ENCODE measurements around the gene RNU5B-1.

RNU5B-1 gene

DNA sequence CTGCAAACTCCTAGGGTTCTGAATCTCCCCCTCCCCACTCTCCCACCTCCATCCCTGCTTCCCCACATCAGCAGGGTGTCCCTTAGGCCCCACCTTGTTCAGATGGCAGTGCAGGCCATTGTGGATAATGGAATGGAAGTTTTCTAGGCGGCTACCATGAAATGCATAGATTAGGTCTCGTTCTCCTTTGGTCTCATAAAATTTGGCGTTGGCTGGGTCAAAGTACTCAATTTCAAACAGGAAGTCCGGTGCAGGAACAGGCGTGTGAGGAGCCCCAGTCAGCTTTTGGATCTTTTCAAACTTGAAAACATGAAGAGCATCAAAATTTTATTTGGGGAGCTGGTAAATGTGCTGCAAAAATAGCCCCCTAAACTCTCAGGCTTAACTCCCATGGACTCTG, 38.0 kb upstream of the RNU5B-1 start (continued):
- TF ChIP-seq, protein P1, sequence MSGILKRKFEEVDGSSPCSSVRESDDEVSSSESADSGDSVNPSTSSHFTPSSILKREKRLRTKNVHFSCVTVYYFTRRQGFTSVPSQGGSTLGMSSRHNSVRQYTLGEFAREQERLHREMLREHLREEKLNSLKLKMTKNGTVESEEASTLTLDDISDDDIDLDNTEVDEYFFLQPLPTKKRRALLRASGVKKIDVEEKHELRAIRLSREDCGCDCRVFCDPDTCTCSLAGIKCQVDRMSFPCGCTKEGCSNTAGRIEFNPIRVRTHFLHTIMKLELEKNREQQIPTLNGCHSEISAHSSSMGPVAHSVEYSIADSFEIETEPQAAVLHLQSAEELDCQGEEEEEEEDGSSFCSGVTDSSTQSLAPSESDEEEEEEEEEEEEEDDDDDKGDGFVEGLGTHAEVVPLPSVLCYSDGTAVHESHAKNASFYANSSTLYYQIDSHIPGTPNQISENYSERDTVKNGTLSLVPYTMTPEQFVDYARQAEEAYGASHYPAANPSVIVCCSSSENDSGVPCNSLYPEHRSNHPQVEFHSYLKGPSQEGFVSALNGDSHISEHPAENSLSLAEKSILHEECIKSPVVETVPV (CRISPR knock-in tag; IDR thresholded peaks at IDR 0.05) = no peak
- TF ChIP-seq ZNF565 (CRISPR knock-in tag; conservative IDR thresholded peaks at IDR 0.05; ENCODE audit: low read depth) = no peak
- no peak for TF ChIP-seq ARNTL (CRISPR knock-in tag; IDR thresholded peaks at IDR 0.05; ENCODE audit: borderline replicate concordance, low read depth)
- no peak for TF ChIP-seq ZNF70 (CRISPR knock-in tag; IDR thresholded peaks at IDR 0.05)
- TF ChIP-seq PPARA (CRISPR knock-in tag; IDR thresholded peaks at IDR 0.05; ENCODE audit: borderline replicate concordance) = no peak
- no peak for TF ChIP-seq ZFP30 (CRISPR knock-in tag; IDR thresholded peaks at IDR 0.05)
- no peak for TF ChIP-seq TOX (CRISPR knock-in tag; IDR thresholded peaks at IDR 0.05; ENCODE audit: borderline replicate concordance)
- TF ChIP-seq ZC3H10 (CRISPR knock-in tag; IDR thresholded peaks at IDR 0.05) = no peak

GRCh38 chr15:65268411-65268810, 36.1 kb upstream of the RNU5B-1 start:
- no peak for TF ChIP-seq ARNTL (CRISPR knock-in tag; IDR thresholded peaks at IDR 0.05; ENCODE audit: borderline replicate concordance, low read depth)
- no peak for TF ChIP-seq OSR1 (CRISPR knock-in tag; IDR thresholded peaks at IDR 0.05)
- TF ChIP-seq, protein P1 (CRISPR knock-in tag; IDR thresholded peaks at IDR 0.05) = no peak
- TF ChIP-seq PPARA (CRISPR knock-in tag; IDR thresholded peaks at IDR 0.05; ENCODE audit: borderline replicate concordance) = no peak
- no peak for TF ChIP-seq ESRRG (CRISPR knock-in tag; IDR thresholded peaks at IDR 0.05)
- ATAC-seq = no peak

DNA sequence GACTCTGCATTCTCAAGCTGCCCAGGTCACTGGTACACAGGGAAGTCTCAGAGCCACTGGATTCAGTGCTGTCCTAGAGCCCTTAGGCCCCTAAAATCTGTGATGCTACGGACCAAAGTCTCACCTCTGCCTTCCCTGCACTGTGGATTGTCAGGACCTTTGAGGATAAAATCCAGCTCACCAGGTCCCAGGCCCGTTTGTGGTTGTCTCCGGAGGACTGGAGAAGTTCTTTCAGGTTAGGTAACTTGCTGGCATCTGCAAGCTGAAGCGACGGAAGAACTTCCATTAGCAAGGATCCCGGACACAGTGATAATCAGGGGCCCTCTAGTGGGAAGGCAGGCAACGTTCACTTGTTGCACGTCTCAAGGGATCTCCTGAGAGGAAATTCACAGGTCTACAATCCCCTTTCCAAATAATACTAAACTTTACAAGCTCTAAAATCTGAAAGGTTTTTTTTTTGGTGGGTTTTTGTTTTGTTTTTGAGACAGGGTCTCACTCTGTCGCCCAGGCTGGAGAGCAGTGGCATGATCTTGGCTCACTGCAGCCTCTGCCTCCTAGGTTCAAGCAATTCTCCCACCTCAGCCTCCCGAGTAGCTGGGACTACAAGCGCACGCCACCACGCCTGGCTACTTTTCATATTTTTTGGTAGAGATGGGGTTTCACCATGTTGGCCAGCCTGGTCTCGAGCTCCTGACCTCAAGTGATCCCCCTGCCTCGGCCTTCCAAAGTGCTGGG, 33.5 kb upstream of the RNU5B-1 start:
- peak; percentile 98 for ATAC-seq

GRCh38 chr15:65275104-65275727, 29.3 kb upstream of the RNU5B-1 start:
- no peak for ATAC-seq
- TF ChIP-seq, protein P1 (CRISPR knock-in tag; IDR thresholded peaks at IDR 0.05) = no peak
- TF ChIP-seq TSHZ2 (CRISPR knock-in tag; IDR thresholded peaks at IDR 0.05) (no peak), TOX (CRISPR knock-in tag; IDR thresholded peaks at IDR 0.05; ENCODE audit: borderline replicate concordance) (no peak), ZFP30 (CRISPR knock-in tag; IDR thresholded peaks at IDR 0.05) (no peak), OSR1 (CRISPR knock-in tag; IDR thresholded peaks at IDR 0.05) (no peak), BACH2 (CRISPR knock-in tag; IDR thresholded peaks at IDR 0.05; ENCODE audit: borderline replicate concordance) (no peak), TCF4 (CRISPR knock-in tag; IDR thresholded peaks at IDR 0.05; ENCODE audit: borderline replicate concordance) (no peak), ZC3H10 (CRISPR knock-in tag; IDR thresholded peaks at IDR 0.05) (no peak), SNAI2 (CRISPR knock-in tag; IDR thresholded peaks at IDR 0.05) (no peak), ZNF70 (CRISPR knock-in tag; IDR thresholded peaks at IDR 0.05) (no peak), CREB5 (CRISPR knock-in tag; IDR thresholded peaks at IDR 0.05; ENCODE audit: low read depth) (no peak)

Measured in SK-N-SH treated with all-trans-retinoic acid at 6 μM for 48 hours (cell line).